HG03108 (cell line): ENCODE measurements around the gene GPX1.

Experiments used
- ATAC-seq: cut with Tn5 transposase; IDR thresholded peaks from one replicate; pipeline ENCODE4 v1.9.1; 2021; ENCODE audit warnings: moderate library complexity; ENCODE audit not compliant: unreplicated experiment

The GPX1 gene

GRCh38 chr3:49316696-49317457 lies 41.3 kb downstream of the GPX1 start:
- no peak for ATAC-seq

DNA sequence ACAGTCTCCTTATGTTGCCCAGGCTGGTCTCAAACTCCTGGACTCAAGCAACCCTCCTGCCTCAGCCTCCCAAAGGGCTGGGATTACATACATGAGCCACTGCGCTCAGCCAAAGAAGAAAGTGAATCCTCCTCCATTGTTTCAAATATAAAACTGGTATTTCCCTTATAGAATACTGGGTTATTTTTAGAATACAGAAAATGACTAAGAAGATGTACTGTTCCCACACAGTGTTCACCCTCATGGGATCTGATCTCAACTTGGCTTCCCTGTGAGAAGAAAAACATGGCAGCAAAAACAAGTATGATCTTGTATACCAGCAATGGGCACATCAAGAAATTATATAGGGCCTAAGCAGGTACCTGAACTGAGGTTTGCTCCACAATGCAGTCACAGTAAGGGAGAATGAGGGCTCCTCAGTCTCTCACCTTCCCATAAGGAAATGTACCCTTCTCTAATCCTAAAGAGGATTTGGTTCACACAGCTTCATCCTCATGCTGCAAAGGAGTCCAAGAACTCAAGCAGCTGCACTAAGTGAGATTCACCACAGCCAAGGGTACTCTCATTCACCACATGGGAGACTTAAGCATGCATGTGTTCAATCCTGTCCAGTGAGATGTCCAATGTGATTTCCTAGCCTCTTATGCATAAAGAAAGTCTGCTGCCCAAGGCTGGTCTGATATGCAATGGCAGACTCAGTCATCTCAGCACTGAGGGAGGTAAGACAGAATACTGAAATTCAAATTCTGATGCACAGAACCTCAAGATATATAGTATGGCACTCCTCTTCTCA lies 44.1 kb downstream of the GPX1 start:
- no peak for ATAC-seq

GRCh38 chr3:49311283-49311682 lies 46.9 kb downstream of the GPX1 start:
- ATAC-seq = no peak

DNA sequence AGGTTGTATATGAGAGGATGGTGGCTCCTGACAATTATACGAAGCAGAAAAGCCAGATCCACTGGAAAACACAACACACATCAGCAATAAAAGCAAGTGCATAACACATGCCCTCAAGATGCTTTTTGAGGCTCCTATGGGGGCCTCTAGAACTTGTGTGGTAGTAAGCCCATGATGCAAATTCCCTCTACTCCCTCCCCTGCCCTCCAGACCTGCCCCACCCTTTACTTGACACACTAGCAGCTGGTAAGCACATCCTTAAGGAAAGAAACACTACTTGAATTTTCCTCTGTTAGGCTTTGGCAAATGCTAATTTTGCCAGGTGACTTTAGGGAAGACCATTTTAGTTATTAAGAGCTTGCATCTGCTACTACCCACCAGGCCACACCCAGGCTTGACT lies 47.5 kb downstream of the GPX1 start:
- ATAC-seq = no peak
